Transverse colon (tissue), 4 donors: ENCODE measurements around the gene EHHADH.

Experiments
- CTCF ChIP-seq, 5 experiments: fragments of 200-600 bp in 3 of 5; fragments of 450-650 bp in 2 of 5; sonication (generic) in 3 of 5; IDR thresholded peaks; 1 replicate in 2 of 5; 2 replicates in 3 of 5; pipeline ENCODE4 v1.5.1; 2016 to 2017; ENCODE audit warnings: antibody characterized with exemption in 5 of 5, inconsistent platforms in 3 of 5, mild to moderate bottlenecking in 2 of 5, moderate library complexity in 1 of 5
- EP300 ChIP-seq: sonication (generic); formaldehyde crosslinking; IDR thresholded peaks from one replicate; pipeline ENCODE4 v1.6.1; 2017; ENCODE audit warnings: antibody characterized with exemption, low read depth
- POLR2A ChIP-seq: fragments of 450-650 bp; IDR thresholded peaks from one replicate; pipeline ENCODE4 v1.6.1; 2016; ENCODE audit warnings: antibody characterized with exemption, mild to moderate bottlenecking, moderate library complexity
- POLR2AphosphoS5 ChIP-seq, 3 donors: sonication (generic); formaldehyde crosslinking; IDR thresholded peaks; one replicate each; pipeline ENCODE4 v1.6.1; 2016; ENCODE audit warnings: antibody characterized with exemption in 3 of 3

- TF ChIP-seq CTCF (IDR thresholded peaks at IDR 0.05) (no peak), POLR2A (no peak), EP300 (no peak), POLR2AphosphoS5 (IDR thresholded peaks at IDR 0.05) (no peak)
Observed at GRCh38 chr3:185151101-185151963, 102.5 kb downstream of the EHHADH start.
